HG02759 (cell line): Measurements from ENCODE around the gene ZNF618.

Experiments used
- ATAC-seq: cut with Tn5 transposase; IDR thresholded peaks from one replicate; pipeline ENCODE4 v1.9.1; 2021; ENCODE audit warnings: mild to moderate bottlenecking, moderate library complexity; ENCODE audit not compliant: unreplicated experiment

ZNF618 gene

GRCh38 chr9:113882636-113883164 is 6.6 kb downstream of the ZNF618 start:
- ATAC-seq = no peak

DNA sequence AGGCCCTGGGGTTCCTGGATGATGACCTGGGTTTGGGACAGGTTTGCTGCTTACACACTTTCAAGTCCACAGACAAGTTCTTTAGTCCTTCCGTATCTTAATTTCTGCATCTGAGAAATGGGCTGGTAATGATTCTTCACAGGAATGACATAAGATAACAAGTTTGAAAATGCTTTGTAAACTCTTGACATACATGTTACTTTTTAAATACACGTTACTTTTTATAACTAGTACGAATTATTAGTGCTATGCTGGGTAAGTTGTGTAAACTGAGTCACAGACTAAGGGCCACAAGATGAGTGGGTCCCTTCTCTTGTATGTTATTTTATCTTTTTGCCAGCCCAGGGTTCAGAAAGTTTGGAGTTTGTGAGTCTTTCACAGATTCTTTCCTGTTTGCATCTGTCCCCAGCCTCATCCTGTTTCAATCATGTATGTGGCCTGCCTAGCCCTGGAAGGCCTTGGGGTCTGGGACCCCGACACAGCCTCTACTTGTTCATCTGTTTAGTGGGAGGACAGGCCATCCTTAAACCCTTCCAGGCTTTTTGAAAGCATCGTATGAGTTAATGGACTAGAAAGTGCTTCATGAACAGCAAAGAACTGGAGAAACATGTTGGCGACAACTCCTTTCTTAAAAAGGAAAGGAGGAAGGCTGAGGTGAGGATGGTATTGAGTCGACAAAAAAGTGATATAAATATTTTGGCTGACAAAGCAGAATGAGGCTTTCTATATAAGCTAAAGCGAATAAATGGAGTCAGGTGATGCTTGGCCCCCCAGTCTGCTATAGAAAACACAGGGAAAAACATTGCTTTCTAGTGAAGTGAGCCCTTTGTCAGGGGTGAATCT is 9.3 kb downstream of the ZNF618 start:
- ATAC-seq = no peak

GRCh38 chr9:113886026-113886369 is 9.9 kb downstream of the ZNF618 start:
- no peak for ATAC-seq

DNA sequence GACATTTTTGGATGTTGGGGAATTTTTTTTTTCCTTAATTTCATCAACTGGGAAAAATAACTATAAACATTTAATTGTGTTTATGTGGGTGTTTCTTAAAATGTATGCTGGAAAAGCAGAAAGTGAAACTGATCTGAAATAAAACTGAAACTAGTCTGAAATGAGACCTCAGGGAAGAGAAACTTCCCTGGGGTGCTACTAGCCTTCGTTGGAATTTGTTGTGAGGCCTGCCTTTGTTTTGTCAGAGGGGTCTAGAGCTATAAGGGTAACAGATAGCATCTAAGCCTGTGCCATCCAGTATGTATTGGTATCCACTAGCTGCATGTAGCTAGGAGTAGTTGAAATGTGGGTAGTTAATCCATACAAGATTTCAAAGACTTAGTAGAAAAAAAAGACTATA is 10.4 kb downstream of the ZNF618 start:
- no peak for ATAC-seq

GRCh38 chr9:113886933-113887332 is 10.8 kb downstream of the ZNF618 start:
- no peak for ATAC-seq

- no peak for ATAC-seq
Measured at GRCh38 chr9:113887436-113887835, 11.3 kb downstream of the ZNF618 start.

DNA sequence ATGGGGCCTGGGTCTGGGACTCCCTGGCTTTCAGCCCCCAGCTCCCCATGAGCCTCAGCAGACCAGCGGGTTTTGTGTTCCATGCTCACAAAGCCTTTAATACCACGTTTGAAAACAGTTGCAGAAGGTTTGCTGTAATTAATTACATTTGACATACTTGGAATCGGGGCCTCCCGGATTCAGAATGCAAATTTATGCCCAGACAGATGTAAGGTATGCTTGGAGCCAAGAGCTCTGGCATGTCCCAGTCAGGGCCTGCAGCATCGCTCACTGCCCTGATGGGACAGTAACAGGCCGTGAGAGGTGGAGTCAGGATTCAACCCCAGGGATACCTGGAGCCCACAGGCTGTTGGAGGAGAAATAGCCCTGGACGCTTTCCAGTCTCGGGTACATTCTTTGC is 12.2 kb downstream of the ZNF618 start:
- no peak for ATAC-seq

DNA sequence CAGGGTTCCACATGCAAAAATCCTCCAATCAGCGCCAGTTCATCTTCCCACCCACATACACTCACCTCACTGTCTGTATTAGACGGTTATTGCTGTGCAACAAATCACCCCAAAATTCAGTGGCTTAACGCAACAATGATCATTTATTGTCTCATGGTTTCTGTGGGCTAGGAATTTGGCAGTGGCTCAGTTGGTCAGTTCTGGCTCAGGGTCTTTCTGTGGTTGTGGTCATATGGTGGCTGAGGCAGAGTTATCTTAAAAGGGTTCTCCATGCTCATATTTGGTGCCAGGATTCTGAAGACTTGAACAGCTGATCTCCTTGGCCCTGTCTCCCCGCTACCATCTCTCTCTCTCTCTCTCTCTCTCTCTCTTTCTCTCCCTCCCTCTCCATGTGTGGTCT is 12.9 kb downstream of the ZNF618 start:
- no peak for ATAC-seq

- no peak for ATAC-seq
Measured at GRCh38 chr9:113890704-113891103, 14.6 kb downstream of the ZNF618 start.

GRCh38 chr9:113892861-113893491 is 16.9 kb downstream of the ZNF618 start:
- ATAC-seq = no peak

GRCh38 chr9:113894166-113894565 is 18.1 kb downstream of the ZNF618 start:
- no peak for ATAC-seq

- no peak for ATAC-seq
Measured at GRCh38 chr9:113895526-113895925, 19.4 kb downstream of the ZNF618 start.

- ATAC-seq = no peak
Measured at GRCh38 chr9:113896713-113897112, 20.6 kb downstream of the ZNF618 start.

- ATAC-seq = no peak
Measured at GRCh38 chr9:113898151-113898550, 22.0 kb downstream of the ZNF618 start.

- no peak for ATAC-seq
Measured at GRCh38 chr9:113898596-113898995, 22.5 kb downstream of the ZNF618 start.

GRCh38 chr9:113899205-113899604 is 23.1 kb downstream of the ZNF618 start:
- ATAC-seq = no peak

DNA sequence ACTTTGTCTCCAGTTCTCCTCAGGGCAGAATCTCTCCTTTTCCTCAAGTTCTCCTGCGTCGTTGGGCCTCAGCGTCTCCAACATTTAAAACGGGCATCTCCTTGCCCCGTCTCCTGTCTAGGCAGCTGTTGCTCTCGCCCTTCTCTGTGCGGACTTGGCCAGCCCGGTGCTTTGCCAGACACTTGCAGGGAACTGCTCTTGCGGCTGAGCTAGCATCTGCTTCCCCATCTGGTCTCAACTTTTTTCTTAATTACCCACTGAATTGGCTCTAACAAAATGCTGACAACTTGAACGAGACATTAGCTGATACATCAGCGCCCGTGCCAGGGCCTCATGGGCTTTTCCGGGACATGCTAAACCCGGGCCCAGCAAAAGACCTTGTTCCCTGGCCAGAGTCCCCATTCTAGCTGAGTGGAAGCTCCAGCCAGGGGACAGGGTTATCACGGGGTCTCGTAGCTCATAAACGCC is 25.1 kb downstream of the ZNF618 start:
- ATAC-seq = no peak

DNA sequence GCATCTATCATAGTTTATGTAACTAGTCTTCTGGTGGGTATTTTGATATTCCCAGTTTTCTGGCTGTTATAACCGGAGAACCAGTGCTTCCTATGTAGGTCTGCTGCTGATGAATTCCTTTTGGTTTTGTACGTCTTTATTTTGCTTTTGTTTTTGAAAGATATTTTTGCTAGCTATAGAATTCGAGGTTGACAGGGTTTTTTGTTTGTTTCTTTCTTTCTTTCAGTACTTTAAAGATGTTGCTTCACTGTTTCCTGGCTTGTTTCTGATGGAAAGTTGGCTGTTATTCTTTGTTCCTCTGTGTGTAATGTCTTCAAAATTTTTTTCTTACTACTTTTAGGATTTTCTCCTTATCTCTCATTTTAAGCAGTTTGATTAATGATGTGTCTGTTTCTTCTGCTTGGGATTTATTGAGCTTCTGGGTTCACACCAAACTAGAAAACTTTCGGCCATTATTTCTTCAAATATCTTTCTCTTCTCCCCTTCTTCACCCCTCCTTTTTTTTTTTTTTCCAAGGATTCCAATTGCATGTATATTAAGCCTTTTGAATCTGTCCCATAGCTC is 27.5 kb downstream of the ZNF618 start:
- no peak for ATAC-seq

DNA sequence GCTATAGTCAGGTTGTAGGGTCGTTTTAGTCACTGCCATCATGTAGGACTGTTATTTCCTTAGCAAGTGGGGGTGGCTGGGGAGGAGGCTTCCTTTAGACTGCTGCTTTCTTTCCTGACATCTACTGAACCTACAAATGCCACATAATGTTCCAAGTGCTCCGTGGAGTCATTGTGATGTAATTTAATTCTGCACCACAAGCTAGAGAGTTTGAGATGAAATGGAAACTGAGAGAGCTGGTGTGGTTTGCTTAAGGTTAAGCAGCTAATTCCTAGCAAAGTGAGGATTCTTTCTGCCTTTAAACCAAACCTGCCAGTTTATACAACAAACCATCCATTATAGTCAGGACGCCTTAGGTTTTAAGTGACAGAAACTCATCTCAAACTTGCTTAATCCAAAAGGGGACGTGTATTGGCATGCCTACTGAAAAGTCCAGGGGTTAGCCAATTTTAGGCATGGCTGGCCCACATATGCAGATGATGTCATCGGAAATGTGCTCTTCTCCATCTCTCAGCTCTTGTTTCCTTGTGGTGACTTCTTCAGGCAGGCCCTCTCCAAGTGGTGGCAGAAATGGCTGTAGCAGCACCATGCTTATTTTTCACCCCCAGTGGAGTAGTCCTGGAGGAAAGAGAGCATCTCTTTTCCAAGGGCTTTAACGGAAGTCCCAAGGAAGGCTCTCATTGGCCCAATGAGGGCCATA is 30.5 kb downstream of the ZNF618 start:
- ATAC-seq = no peak

DNA sequence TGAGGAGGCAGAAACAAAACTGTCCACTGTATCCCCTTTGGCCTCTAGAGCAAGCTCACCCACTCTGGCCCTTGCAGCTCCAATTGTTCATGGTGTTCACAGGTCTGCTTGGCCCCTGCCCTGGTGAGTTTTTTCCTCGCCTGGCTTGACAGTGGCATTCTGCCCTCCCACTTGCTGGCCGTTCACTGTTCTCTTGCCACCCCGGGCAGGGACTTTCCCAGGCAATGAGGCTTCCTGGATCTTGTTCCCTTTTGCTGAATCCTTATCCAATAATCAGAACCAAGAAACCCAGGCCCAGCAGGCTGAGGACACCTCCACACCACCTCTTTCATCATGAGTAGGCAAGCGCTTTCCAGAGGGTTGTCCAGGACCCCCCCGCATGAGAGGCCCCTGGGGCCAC is 31.2 kb downstream of the ZNF618 start:
- no peak for ATAC-seq

DNA sequence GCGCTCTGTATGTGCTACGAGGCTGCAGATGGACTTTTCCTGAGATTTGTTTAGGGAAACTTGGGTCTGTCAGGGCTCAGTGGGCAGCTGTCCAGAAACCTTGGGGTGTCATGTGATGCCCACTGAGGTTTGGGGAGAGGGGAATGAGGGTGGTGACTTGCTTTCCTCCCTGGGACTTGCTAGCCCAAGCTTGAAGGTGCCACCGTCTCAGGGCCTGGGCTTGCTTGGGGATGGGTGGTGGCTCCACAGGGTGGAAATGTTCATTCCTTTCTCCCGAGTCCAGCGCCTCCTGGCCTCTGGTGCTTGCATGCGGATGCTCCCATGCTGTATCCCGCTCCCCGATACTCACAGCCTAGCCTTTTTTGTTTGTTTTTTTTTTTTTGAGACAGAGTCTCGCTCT is 33.3 kb downstream of the ZNF618 start:
- no peak for ATAC-seq
